GM18526 (cell line): Measurements from ENCODE around the gene NAA20.

Experiments
- POLR2A ChIP-seq: IDR thresholded peaks from 3 replicates; pipeline ENCODE4 v1.6.1; 2011; ENCODE audit not compliant: insufficient read length; ENCODE audit errors: extremely low read depth

Gene NAA20

DNA sequence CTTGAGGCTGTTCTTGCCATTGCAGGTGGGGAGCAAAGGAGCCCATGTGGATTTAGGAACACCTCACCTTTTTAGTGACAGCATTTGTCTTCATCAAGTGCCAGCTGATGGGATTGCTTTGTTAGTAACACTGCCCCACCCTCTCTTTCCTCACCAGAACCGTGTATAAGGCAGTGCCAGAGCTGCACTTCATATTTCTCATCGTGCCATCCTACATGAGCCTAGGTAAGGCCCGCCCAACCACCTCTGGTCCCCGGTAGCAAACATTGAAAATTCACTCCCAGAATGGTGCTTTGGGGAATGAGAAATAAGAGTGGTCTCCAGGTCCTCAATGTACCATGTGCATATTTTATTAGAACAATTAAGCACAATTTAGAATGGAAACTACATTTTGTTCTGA, 57.9 kb downstream of the NAA20 start:
- TF ChIP-seq POLR2A: no peak

GRCh38 chr20:20076297-20077065, 59.3 kb downstream of the NAA20 start:
- TF ChIP-seq POLR2A: no peak

GRCh38 chr20:20078041-20078440, 60.9 kb downstream of the NAA20 start:
- TF ChIP-seq POLR2A: no peak

DNA sequence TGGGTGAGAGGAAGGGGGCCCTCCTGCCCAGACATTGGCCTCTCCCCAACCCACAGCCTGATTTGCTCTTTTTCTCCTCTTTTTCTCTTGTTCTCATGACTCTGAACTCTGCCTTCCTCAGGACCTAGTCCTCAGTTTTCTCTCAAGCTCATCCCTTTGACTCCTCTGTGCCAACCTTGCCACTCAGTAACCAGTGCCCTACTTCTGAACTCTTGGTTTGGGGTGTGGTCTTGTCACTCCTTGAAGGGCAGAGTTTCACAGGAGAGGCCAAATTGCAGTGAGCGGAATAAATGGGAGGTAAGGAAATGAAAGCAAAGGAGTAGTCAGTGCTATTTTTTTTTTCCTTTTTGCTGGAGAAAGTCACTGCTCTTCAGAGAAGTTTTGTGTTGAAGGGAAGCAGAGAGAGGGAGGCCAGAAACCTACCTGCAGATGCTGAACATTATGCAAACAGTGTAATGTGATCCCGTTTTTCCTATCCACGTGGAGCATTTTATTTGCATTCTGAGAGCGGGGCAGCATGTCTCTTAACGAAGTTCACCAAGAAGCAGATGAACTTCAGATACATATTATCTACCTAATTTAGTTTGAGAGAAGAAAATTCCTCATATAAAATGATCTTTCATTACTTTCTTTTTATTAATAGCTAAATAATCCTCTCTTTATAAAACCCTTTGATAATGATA, 62.1 kb downstream of the NAA20 start:
- TF ChIP-seq POLR2A: no peak
